Hypothalamus (tissue), 51 donors: ENCODE data around the gene SPPL2B.
"Not testable (repeated sequence)": the region's sequence is repeated elsewhere in the genome, so short reads cannot be mapped to it uniquely, and the experiment has no call there.

Experiments used
- DNase-seq, 51 donors: peaks; one replicate each; lab custom pipeline; 2025; lab: John Stamatoyannopoulos, UW

SPPL2B gene

GRCh38 chr19:2371656-2372055, 43.2 kb downstream of the SPPL2B start:
- no peak for DNase-seq

GRCh38 chr19:2372076-2372612, 43.7 kb downstream of the SPPL2B start:
- DNase-seq: no peak

GRCh38 chr19:2374808-2375207, 46.3 kb downstream of the SPPL2B start:
- DNase-seq: no peak

- DNase-seq: no peak
These were observed 47.1 kb downstream of the SPPL2B start for GRCh38 chr19:2375353-2376121.

GRCh38 chr19:2376784-2377519, 48.5 kb downstream of the SPPL2B start:
- no peak for DNase-seq

- no peak for DNase-seq
These were observed 52.1 kb downstream of the SPPL2B start for GRCh38 chr19:2380567-2380966.

- DNase-seq: peak in 50 of 51 donors; percentile 3 to 95 (median 67)
These were observed 52.8 kb downstream of the SPPL2B start for GRCh38 chr19:2381148-2381820.

GRCh38 chr19:2382530-2383222, 54.2 kb downstream of the SPPL2B start:
- DNase-seq: no peak

- DNase-seq: peak in 1 of 51 donors; percentile 11
These were observed 56.7 kb downstream of the SPPL2B start for GRCh38 chr19:2385053-2385721.

GRCh38 chr19:2387367-2388288, 59.1 kb downstream of the SPPL2B start:
- DNase-seq: no peak

- DNase-seq: no peak
These were observed 61.1 kb downstream of the SPPL2B start for GRCh38 chr19:2389594-2389993.

GRCh38 chr19:2391118-2391725, 62.7 kb downstream of the SPPL2B start:
- peak in 16 of 51 donors; percentile 7 to 54 (median 18) for DNase-seq

GRCh38 chr19:2392366-2392765, 63.9 kb downstream of the SPPL2B start:
- DNase-seq: no peak

- not testable (repeated sequence) for DNase-seq
These were observed 64.4 kb downstream of the SPPL2B start for GRCh38 chr19:2392899-2393298.

GRCh38 chr19:2394054-2394441, 65.6 kb downstream of the SPPL2B start:
- DNase-seq: no peak

GRCh38 chr19:2394442-2395292, 66.2 kb downstream of the SPPL2B start:
- no peak for DNase-seq

GRCh38 chr19:2395293-2395829, 66.9 kb downstream of the SPPL2B start:
- not testable (repeated sequence) for DNase-seq
